CD4-positive, alpha-beta T cell treated with Interleukin-6 at 100 ng/mL for 8 hours (primary cell): Measurements from ENCODE around the gene TBC1D7.

Source experiments
- DNase-seq: peaks from one replicate; pipeline ENCODE4 v3.0.0-alpha.2; 2020; ENCODE audit warnings: mixed read lengths, low spot score

TBC1D7 gene

DNA sequence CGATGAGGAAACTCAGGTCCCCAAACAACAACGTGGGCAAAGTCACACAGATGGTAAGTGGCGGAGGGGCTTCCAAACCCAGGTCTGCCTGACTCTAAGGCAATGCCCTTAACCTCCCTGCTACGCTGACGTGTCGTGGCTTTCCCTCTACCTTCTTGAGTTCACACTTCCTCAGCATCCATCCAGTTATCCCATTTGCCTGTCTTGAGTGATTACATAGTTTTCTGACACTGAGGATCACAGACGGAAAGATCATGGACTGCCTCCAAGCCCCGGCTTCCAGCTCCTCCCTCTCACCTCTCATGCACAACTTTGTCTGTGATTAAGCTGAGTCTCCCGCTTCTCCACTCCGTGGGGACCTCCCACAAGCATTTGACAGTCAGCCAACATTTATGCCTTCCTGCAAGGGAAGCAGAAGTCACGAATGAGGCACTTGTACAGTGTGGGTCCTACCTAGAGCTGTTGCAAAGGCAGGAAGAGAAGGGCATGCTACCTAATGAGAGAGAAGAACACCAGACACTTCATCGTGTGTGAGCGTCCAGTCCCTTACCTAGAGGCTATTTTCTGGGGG, 33.8 kb downstream of the TBC1D7 start:
- no peak for DNase-seq

DNA sequence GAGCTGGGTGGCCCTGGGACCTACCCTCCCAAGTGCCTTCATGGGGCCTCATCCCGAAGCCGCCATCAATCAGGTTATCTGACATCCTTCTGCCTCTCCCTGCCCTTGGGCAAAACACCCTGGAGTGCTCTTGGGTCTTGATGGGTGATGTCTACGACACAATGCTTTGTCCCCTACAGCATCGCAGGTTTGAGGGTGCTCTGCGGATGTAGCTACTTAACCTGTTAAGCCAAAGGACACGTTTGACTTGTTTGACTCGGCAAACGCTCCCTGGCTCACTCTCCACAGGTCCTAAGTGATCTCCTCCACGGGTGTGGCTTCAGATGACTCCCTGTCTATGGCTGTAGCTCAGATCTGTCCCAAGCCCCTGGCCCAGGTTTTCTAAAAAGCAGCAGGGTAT, 35.6 kb downstream of the TBC1D7 start:
- no peak for DNase-seq

DNA sequence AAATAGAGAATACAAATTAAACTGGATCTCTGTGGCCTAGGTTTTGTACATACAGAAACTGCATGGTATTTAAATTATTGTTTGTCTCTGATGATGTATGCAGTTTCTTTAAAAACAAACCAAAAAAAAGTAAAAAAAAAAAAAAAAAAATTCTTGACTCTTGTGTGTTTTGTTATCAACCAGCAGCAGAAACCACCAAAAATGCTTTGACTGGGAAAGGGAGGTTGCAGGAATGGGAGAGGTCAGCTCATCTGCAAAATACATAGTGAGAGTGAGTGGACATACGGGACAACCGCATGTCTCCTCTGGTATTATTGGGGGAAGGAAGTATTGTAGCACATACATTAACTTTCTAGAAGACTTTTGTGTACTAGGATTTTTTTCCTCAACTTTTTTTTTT, 38.0 kb downstream of the TBC1D7 start:
- no peak for DNase-seq

- DNase-seq = no peak
Measured at GRCh38 chr6:13289789-13290318, 38.5 kb downstream of the TBC1D7 start.

- DNase-seq = no peak
Measured at GRCh38 chr6:13288969-13289391, 39.4 kb downstream of the TBC1D7 start.

DNA sequence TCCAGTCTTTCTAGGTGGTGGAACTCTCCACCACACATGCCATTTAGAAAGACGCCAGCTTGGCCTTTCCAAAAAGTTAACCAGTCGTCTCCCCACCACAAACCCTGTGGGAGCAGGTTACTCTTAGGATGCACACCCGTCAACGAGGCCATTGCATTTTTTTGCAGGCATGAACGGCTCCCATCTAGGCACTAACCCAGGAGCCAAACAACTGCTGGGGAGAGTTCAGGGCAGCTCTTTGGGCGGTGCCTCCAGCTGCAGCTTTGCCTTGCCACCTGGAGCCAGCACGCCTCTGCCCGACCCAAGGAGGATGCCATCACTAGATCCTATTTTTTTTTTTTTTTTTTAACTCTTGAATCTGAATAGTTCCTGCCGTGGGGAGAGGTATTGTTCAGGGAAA, 39.9 kb downstream of the TBC1D7 start:
- no peak for DNase-seq

DNA sequence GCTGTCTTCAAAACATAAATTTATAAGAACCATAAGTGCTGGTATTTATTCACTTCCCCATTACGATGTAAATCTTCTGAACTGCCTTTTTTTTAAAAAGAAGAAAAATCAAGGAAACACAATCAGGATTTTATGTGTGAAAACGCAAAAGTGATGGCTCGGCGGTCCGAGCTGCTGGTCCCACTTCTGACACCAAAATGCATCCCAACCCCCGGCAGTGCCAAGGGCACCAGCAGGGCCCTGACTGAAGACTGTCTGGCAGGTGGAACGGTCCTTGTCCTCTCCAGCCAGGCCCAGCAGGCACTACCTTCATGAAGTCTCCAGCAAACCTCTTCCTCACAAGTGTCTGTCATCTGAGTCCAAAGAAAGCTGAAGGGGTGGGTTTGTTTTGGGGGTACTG, 41.2 kb downstream of the TBC1D7 start:
- DNase-seq = no peak

DNA sequence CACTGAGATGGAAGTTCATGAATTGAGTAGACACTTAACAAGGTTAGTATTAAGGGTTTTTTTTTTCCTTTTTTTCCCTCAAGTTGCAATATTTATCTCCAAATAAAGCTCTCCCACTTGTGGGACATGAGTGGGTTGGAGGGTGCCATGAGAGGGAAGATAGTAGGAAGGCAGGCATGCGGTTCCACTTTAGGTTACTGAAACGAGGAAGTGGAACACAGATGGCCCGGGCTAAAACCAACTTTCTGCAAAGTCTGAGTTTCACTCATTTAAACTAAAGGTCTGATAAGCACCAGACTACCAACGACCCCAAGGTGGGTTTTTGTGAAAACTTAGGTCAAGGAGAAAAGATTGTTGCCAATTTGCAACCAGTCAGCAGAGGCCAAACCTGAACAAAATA, 42.2 kb downstream of the TBC1D7 start:
- DNase-seq = no peak

GRCh38 chr6:13285705-13286104, 42.6 kb downstream of the TBC1D7 start:
- no peak for DNase-seq

GRCh38 chr6:13284646-13285045, 43.7 kb downstream of the TBC1D7 start:
- DNase-seq = no peak

GRCh38 chr6:13283331-13283730, 45.0 kb downstream of the TBC1D7 start:
- DNase-seq = no peak

DNA sequence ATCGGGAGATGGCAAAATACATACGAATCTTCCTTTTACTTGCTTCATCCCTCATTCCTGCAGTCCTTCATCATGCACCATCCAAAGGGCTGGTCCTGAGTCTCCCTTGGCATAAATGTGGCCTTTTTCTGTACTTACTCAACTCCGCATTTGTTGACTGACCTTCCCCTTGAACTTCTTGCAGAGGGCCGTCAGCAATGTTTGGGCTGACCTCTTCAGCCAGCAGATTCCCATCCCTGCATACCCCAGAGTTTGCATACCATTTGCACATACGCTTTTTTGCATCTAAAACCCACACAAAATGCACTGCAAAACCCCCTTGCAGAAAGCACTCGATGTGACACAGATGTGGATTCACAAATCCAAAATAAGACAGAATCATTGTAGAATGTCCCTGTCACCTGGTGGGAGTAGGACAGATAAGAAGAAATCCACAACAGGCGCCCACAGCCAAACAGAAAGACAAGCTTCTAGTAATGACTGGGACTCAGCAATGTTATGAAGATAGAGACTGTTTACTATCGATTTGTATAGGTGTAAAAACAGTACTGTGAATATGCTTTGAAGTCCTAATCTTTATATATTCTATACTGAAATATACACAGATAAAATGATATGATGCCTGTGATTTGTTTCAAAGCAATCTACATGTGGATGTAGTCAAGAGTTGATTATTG, 45.8 kb downstream of the TBC1D7 start:
- DNase-seq = no peak

- DNase-seq = no peak
Measured at GRCh38 chr6:13281686-13282085, 46.7 kb downstream of the TBC1D7 start.

- DNase-seq = no peak
Measured at GRCh38 chr6:13280254-13280653, 48.1 kb downstream of the TBC1D7 start.

GRCh38 chr6:13278991-13279390, 49.3 kb downstream of the TBC1D7 start:
- DNase-seq = no peak

GRCh38 chr6:13278164-13278563, 50.2 kb downstream of the TBC1D7 start:
- DNase-seq = no peak

DNA sequence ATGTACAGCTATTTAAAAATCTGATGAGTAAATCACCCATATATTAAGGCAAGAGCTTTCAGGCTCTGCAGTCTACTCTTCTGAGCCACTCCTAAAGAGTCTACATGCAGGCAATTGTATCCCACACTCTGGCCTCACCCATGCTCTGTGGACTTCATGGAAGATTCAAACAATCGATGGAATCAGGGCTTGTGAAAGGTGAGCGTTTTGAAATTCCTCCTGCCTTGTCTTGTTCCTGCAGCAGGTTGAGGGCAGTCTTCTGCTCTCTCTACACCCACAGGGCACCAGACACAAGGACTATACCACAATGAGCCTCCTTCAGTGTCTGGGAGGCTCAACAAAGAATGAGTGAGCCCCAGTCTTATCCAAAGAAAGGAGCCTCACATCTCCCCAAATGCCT, 51.1 kb downstream of the TBC1D7 start:
- no peak for DNase-seq

- DNase-seq = no peak
Measured at GRCh38 chr6:13275435-13275989, 52.8 kb downstream of the TBC1D7 start.

DNA sequence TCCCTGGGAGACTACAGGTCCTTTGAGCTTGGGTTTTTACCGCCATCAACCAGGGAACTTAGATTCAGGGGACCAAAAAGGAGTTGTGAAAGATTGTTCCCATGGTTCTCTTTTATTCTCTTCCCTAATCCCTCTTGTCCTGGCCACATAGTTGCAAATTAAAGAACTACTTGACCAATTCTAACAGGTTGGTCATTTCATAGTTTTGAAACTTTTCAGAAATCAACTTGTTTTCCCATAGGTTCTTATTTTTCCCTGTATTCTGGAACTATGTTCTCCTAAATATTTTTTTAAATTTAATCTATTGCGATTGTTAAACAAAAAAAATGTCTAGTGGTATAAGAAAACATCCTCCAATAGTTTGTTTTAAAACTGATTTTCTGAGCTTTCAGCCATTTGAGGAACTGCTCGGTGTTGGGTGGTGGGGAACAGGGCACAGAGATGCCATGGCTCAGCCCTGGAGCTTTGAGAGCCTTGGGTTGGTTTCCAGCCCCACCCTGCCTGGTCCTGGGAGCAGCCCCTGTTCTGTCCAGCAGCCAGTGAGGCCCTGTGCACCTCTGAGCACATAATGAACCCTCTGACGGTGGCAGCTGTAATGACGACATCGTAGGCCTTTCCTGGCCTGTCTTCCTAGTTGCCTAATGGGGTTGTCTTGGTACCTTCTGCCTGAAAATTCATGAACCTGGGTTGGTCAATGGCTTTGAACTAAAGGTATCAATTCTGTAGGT, 53.5 kb downstream of the TBC1D7 start:
- no peak for DNase-seq

GRCh38 chr6:13273931-13274706, 54.2 kb downstream of the TBC1D7 start:
- peak; percentile 51 for DNase-seq

DNA sequence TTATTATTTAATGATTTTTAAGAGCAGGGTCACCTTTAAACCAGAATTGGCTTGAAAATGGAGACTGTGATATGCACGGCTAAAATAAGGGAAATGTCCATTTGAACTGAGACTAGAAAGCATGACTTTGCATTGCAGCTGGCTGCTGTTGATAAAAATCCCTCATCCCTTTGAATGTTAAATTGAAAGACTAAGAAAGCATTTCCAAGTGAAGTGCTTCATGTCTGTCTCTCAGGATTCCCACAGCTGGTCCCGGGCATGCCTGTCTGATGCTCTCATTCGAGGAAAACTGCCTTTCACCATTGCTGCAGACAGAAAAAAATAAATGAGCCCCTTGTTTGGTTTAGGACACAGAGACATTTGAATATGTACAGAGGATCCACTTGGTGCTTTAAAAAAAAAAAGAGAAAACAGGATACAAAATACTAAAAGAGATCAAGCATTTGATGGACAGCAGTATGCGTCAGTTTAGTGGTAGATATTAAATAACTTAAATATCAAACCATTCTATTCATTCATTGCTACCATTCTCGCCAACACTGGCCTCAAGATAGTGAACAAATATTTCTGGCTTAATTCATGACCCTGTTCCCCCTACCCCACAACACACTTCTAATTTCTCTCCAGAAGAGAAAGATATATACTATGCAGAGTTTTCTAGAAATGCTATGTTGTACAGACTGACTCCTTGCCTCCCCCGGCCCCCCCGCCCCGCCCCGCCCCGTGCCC, 55.0 kb downstream of the TBC1D7 start:
- DNase-seq = no peak
